OCI-LY3 (cell line): ENCODE results near the gene DGKB.

Source experiments
- CTCF ChIP-seq: fragments of 200-600, 300-600 bp; sonication (generic); IDR thresholded peaks from 2 replicates; pipeline ENCODE4 v1.5.1; 2014; ENCODE audit warnings: antibody characterized with exemption, low read length, low read depth
- EZH2phosphoT487 ChIP-seq: fragments of 200-600 bp; shearing (Covaris generic); IDR thresholded peaks from 2 replicates; pipeline ENCODE4 v1.6.1; 2018; ENCODE audit warnings: antibody characterized with exemption, mixed run types, low read depth

GRCh38 chr7:14191686-14192098 lies 710.9 kb downstream of the DGKB start:
- TF ChIP-seq CTCF (no peak), EZH2phosphoT487 (no peak)
